Lung (tissue), 12 donors: Measurements from ENCODE around the gene FNDC5. TPM values are rescaled to one million over a fixed set of nuclear protein-coding genes. Genes with fewer than 3 reads are reported as not detected.

Experiments
- ATAC-seq: fragments of 200-7000 bp; cut with Tn5 transposase; one replicate; pipeline ENCODE4 v1.9.1; 2020; ENCODE audit warnings: moderate number of reproducible peaks; ENCODE audit not compliant: insufficient read depth, low FRiP score
- DNase-seq, 3 donors: peaks; one replicate each; pipeline ENCODE4 v3.0.0-alpha.2; 2013 to 2017
- H3K27ac ChIP-seq, 2 donors: one replicate each; pipeline ENCODE4 v1.5.1; 2013; ENCODE audit warnings: mild to moderate bottlenecking in 2 of 2, moderate library complexity in 2 of 2, control low read depth in 1 of 2, inconsistent platforms in 1 of 2, low read depth in 1 of 2, low read length in 1 of 2
- H3K27me3 ChIP-seq, 3 donors: one replicate each; pipeline ENCODE4 v1.5.1; 2013; ENCODE audit warnings: low read length in 2 of 3; ENCODE audit not compliant: control insufficient read depth in 3 of 3, insufficient read depth in 3 of 3
- H3K36me3 ChIP-seq, 4 donors: one replicate each; pipeline ENCODE4 v1.5.1; 2013; ENCODE audit warnings: low read length in 4 of 4, mild to moderate bottlenecking in 1 of 4, moderate library complexity in 1 of 4; ENCODE audit not compliant: control insufficient read depth in 4 of 4, insufficient read depth in 4 of 4
- H3K4me1 ChIP-seq, 5 donors: one replicate each; pipeline ENCODE4 v1.5.1; 2013; ENCODE audit warnings: low read length in 5 of 5, mild to moderate bottlenecking in 2 of 5, moderate library complexity in 1 of 5; ENCODE audit not compliant: control insufficient read depth in 5 of 5, insufficient read depth in 5 of 5
- H3K4me3 ChIP-seq: one replicate; pipeline ENCODE4 v1.5.1; 2013; ENCODE audit warnings: mild to moderate bottlenecking, control low read depth, moderate library complexity
- H3K9ac ChIP-seq, 2 donors: one replicate each; pipeline ENCODE4 v1.5.1; 2013; ENCODE audit warnings: low read length in 2 of 2, control low read depth in 1 of 2; ENCODE audit not compliant: insufficient read depth in 1 of 2
- H3K9me3 ChIP-seq, 4 donors: one replicate each; pipeline ENCODE4 v1.5.1; 2013; ENCODE audit warnings: low read length in 3 of 4, mild to moderate bottlenecking in 1 of 4, moderate library complexity in 1 of 4; ENCODE audit not compliant: control insufficient read depth in 4 of 4, insufficient read depth in 3 of 4
- WGBS, 2 donors: extraction: QIAGEN DNeasy Blood & Tissue Kit; methylation state at CpG; one replicate each; pipeline ENCODE4 v1.1.7; 2013; 5-methylcytosine and 5-hydroxymethylcytosine counted together
- polyA plus RNA-seq, 2 donors: library from polyadenylated mRNA; stranded (reverse); fragments of 200-250 nt; gene quantifications; one replicate each; pipeline ENCODE4 v1.2.1, GENCODE V29; 2013
- total RNA-seq, 2 donors: library from RNA; depleted of rRNA in 1 of 2; stranded (reverse); fragments of >200 nt in 1 of 2; gene quantifications; one replicate each; pipeline ENCODE4 v1.2.1, GENCODE V29; 2014 to 2021
- TF ChIP-seq, protein P1 (sequence below): IDR thresholded peaks from 2 replicates; pipeline ENCODE4 v1.5.1; 2012; ENCODE audit warnings: mild to moderate bottlenecking; ENCODE audit errors: control extremely low read depth, extremely low read depth
- donor health status: control.
- donor health status: control.
- donor health status: Bipolar disorder and iron deficiency.
- donor health status: healthy.
- donor health status: DM: yes; HTN: yes; CAD: no.

The FNDC5 gene
- total and polyA plus RNA-seq, 4 donors, result 0.10 to 5.3 (median 0.25) TPM

GRCh38 chr1:32816676-32817158 lies 54.0 kb downstream of the FNDC5 start:
- DNase-seq (peak in 1 of 3 donors; percentile 26), ATAC-seq (no peak)
- TF ChIP-seq, protein P1, sequence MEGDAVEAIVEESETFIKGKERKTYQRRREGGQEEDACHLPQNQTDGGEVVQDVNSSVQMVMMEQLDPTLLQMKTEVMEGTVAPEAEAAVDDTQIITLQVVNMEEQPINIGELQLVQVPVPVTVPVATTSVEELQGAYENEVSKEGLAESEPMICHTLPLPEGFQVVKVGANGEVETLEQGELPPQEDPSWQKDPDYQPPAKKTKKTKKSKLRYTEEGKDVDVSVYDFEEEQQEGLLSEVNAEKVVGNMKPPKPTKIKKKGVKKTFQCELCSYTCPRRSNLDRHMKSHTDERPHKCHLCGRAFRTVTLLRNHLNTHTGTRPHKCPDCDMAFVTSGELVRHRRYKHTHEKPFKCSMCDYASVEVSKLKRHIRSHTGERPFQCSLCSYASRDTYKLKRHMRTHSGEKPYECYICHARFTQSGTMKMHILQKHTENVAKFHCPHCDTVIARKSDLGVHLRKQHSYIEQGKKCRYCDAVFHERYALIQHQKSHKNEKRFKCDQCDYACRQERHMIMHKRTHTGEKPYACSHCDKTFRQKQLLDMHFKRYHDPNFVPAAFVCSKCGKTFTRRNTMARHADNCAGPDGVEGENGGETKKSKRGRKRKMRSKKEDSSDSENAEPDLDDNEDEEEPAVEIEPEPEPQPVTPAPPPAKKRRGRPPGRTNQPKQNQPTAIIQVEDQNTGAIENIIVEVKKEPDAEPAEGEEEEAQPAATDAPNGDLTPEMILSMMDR, result no peak
- Histone ChIP-seq H3K4me3 (peak overlapping the region; percentile 91), H3K36me3 (no peaks in the 10 kb centered on the region), H3K27ac (peak overlapping the region; percentile 97), H3K9me3 (no peaks in the 10 kb centered on the region), H3K4me1 (peaks cover 4 to 27% (median 8%) of the 10 kb centered on the region in 5 donors), H3K27me3 (no peaks in the 10 kb centered on the region), H3K9ac (peak overlapping the region; percentile 39 to 88)
- WGBS, 2 donors, result 0 to 1% methylated on average over 15 of the region's 15 CpGs

- H3K9me3 ChIP-seq, result no peaks in the 10 kb centered on the region
- peaks cover 0 to 14% (median 7%) of the 10 kb centered on the region in 4 donors for H3K36me3 ChIP-seq
- no peak overlapping the region for H3K9ac ChIP-seq
- no peak overlapping the region for H3K4me3 ChIP-seq
- H3K27ac ChIP-seq, result no peak overlapping the region
- peaks cover 4 to 26% (median 6%) of the 10 kb centered on the region in 5 donors for H3K4me1 ChIP-seq
- ATAC-seq, result no peak
- TF ChIP-seq, protein P1, result no peak
- 78 to 81% methylated on average over 11 of the region's 11 CpGs for WGBS, 2 donors
- DNase-seq, result no peak
- no peaks in the 10 kb centered on the region for H3K27me3 ChIP-seq
Measured at GRCh38 chr1:32813941-32814739, 56.6 kb downstream of the FNDC5 start.

Other genes with a start within 250 kb of the FNDC5 start
- gene ZBTB8OS, start 220.4 kb downstream of the FNDC5 start, total RNA-seq, result 10 to 100 TPM; 26.7 to 40.1 TPM
- 10 to 100 TPM; 52.5 to 86.1 TPM for gene ZBTB8OS, start 220.4 kb downstream of the FNDC5 start, polyA plus RNA-seq
- 100 to 1,000 TPM; 151 to 205 TPM for gene RBBP4, start 219.7 kb downstream of the FNDC5 start, total RNA-seq
- gene RBBP4, start 219.7 kb downstream of the FNDC5 start, polyA plus RNA-seq, result 10 to 100 TPM; 37.7 to 63.5 TPM
- 10 to 100 TPM in 1 of 2 donors, 1 to 10 TPM in 1; 6.0 to 15.4 TPM for gene SYNC, start 168.1 kb downstream of the FNDC5 start, total RNA-seq
- gene SYNC, start 168.1 kb downstream of the FNDC5 start, polyA plus RNA-seq, result 1 to 10 TPM; 2.0 to 5.4 TPM
- gene YARS1, start 53.6 kb downstream of the FNDC5 start, total RNA-seq, result 100 to 1,000 TPM in 1 of 2 donors, 10 to 100 TPM in 1; 61.2 to 151 TPM
- 10 to 100 TPM; 68.5 to 87.1 TPM for gene YARS1, start 53.6 kb downstream of the FNDC5 start, polyA plus RNA-seq
- gene S100PBP, start 53.3 kb downstream of the FNDC5 start, total RNA-seq, result 10 to 100 TPM; 28.8 to 56.6 TPM
- gene S100PBP, start 53.3 kb downstream of the FNDC5 start, polyA plus RNA-seq, result 10 to 100 TPM in 1 of 2 donors, 1 to 10 TPM in 1; 7.4 to 13.1 TPM
- 1 to 10 TPM in 1 of 2 donors, under 1 TPM in 1; 0.40 to 1.3 TPM for gene HPCA, start 15.6 kb upstream of the FNDC5 start, total RNA-seq
- under 1 TPM in 1 of 2 donors, not detected in 1; 0.19 TPM for gene HPCA, start 15.6 kb upstream of the FNDC5 start, polyA plus RNA-seq
- gene TMEM54, start 30.5 kb upstream of the FNDC5 start, total RNA-seq, result 10 to 100 TPM; 22.4 to 44.5 TPM
- gene TMEM54, start 30.5 kb upstream of the FNDC5 start, polyA plus RNA-seq, result 10 to 100 TPM; 41.7 to 56.6 TPM
- 10 to 100 TPM; 15.5 to 38.1 TPM for gene RNF19B, start 93.9 kb upstream of the FNDC5 start, total RNA-seq
- gene RNF19B, start 93.9 kb upstream of the FNDC5 start, polyA plus RNA-seq, result 10 to 100 TPM in 1 of 2 donors, 1 to 10 TPM in 1; 5.1 to 65.9 TPM
- 100 to 1,000 TPM in 1 of 2 donors, 10 to 100 TPM in 1; 86.8 to 127 TPM for gene AK2, start 166.0 kb upstream of the FNDC5 start, total RNA-seq
- gene AK2, start 166.0 kb upstream of the FNDC5 start, polyA plus RNA-seq, result 100 to 1,000 TPM in 1 of 2 donors, 10 to 100 TPM in 1; 87.6 to 115 TPM
- 10 to 100 TPM in 1 of 2 donors, 1 to 10 TPM in 1; 6.2 to 12.8 TPM for gene AZIN2, start 210.2 kb upstream of the FNDC5 start, total RNA-seq
- 1 to 10 TPM; 1.2 to 1.5 TPM for gene AZIN2, start 210.2 kb upstream of the FNDC5 start, polyA plus RNA-seq